ENCODE data around the gene YWHAH. TPM values are rescaled to one million over a fixed set of nuclear protein-coding genes. Genes with fewer than 3 reads are reported as not detected.
A peak's percentile ranks its signal among the peaks of the same experiment; 100 is the strongest.

Gene YWHAH
- total and polyA plus RNA-seq, 4 experiments from 2014 or later: 48.0 to 126 (median 78.2) TPM

- no peak overlapping the region for H3K4me3 ChIP-seq (ENCODE audit: low read length in 2 of 2)
- ChIA-PET CTCF (ENCODE audit: partially characterized antibody) (interaction anchor here (1.3 to 2.5 kb wide), 2 partner anchors 28 to 30 kb away, joined by 3 to 11 read pairs; no protein-coding TSS in a partner anchor), POLR2A (ENCODE audit: partially characterized antibody) (interaction anchor here (7.9 kb wide), 1 partner anchor 15 kb away, joined by 87 read pairs; no protein-coding TSS in a partner anchor)
- Mint-ChIP-seq H3K27me3 (no peaks in the 10 kb centered on the region), H3K9me3 (no peaks in the 10 kb centered on the region), H3K27ac (peak overlapping the region in 6 of 7 donors; percentile 5 to 89 (median 56)), H3K4me3 (peak overlapping the region in 7 of 8 donors; percentile 14 to 70 (median 55)), H3K36me3 (peaks cover 0 to 2% of the 10 kb centered on the region in 2 donors), H3K4me1 (peaks cover 5 to 17% (median 11%) of the 10 kb centered on the region in 4 donors)
- H3K27me3 ChIP-seq (ENCODE audit: insufficient read depth, low read length): no peaks in the 10 kb centered on the region
- H3K36me3 ChIP-seq (ENCODE audit: insufficient read depth, low read length): no peaks in the 10 kb centered on the region
- H3K27ac ChIP-seq (ENCODE audit: low read depth, low read length): no peak overlapping the region
- intact Hi-C loops (cut with micrococcal nuclease): loop anchor here (10.0 kb wide), 1 partner anchor 447 kb away; the partner anchor contains the start of gene SFI1
- H3K9me3 ChIP-seq (ENCODE audit: control insufficient read depth in 1 of 2, low read length in 2 of 2): no peaks in the 10 kb centered on the region
- no peak for DNase-seq
- H3K4me1 ChIP-seq (ENCODE audit: insufficient read depth, low read length): peaks cover 27% of the 10 kb centered on the region
Measured at GRCh38 chr22:31942091-31942490, 2.2 kb upstream of the YWHAH start.

GRCh38 chr22:31943206-31943977 is 943 bp upstream of the YWHAH start:
- CTCF ChIA-PET (ENCODE audit: partially characterized antibody): interaction anchor here (0.9 to 2.5 kb wide), 2 partner anchors 27 to 278 kb away, joined by 3 to 11 read pairs; no protein-coding TSS in a partner anchor
- Mint-ChIP-seq H3K27ac (peak overlapping the region in 6 of 7 donors; percentile 94 to 98 (median 96)), H3K36me3 (peaks cover 9 to 12% of the 10 kb centered on the region in 2 donors), H3K4me3 (peak overlapping the region; percentile 91 to 97 (median 94)), H3K4me1 (peaks cover 10 to 25% (median 17%) of the 10 kb centered on the region in 4 donors), H3K9me3 (no peaks in the 10 kb centered on the region), H3K27me3 (no peaks in the 10 kb centered on the region)
- peaks cover 33% of the 10 kb centered on the region for H3K4me1 ChIP-seq (ENCODE audit: insufficient read depth, low read length)
- H3K36me3 ChIP-seq (ENCODE audit: insufficient read depth, low read length): peaks cover 8% of the 10 kb centered on the region
- H3K9me3 ChIP-seq (ENCODE audit: control insufficient read depth in 1 of 2, low read length in 2 of 2): no peaks in the 10 kb centered on the region
- DNase-seq: no peak
- H3K27ac ChIP-seq (ENCODE audit: low read depth, low read length): peak overlapping the region; percentile 77
- intact Hi-C loops (cut with micrococcal nuclease): loop anchor here (10.0 kb wide), 1 partner anchor 449 kb away; the partner anchor contains the start of gene SFI1
- H3K4me3 ChIP-seq (ENCODE audit: low read length in 2 of 2): peak overlapping the region in 1 of 2 donors; percentile 67
- POLR2A ChIA-PET (ENCODE audit: partially characterized antibody): interaction anchor here (0.8 to 7.9 kb wide), 2 partner anchors 13 to 858 kb away, joined by 3 to 87 read pairs; no protein-coding TSS in a partner anchor
- no peaks in the 10 kb centered on the region for H3K27me3 ChIP-seq (ENCODE audit: insufficient read depth, low read length)

GRCh38 chr22:31944700-31945442 is 536 bp downstream of the YWHAH start:
- H3K27me3 ChIP-seq (ENCODE audit: insufficient read depth, low read length): no peaks in the 10 kb centered on the region
- H3K4me3 ChIP-seq (ENCODE audit: low read length in 2 of 2): peak overlapping the region; percentile 55 to 67
- Mint-ChIP-seq H3K4me3 (peak overlapping the region; percentile 13 to 94 (median 61)), H3K36me3 (peaks cover 9 to 19% of the 10 kb centered on the region in 2 donors), H3K4me1 (peaks cover 10 to 25% (median 17%) of the 10 kb centered on the region in 4 donors), H3K9me3 (no peaks in the 10 kb centered on the region), H3K27ac (peak overlapping the region in 2 of 7 donors; percentile 10 to 62), H3K27me3 (no peaks in the 10 kb centered on the region)
- peaks cover 13% of the 10 kb centered on the region for H3K36me3 ChIP-seq (ENCODE audit: insufficient read depth, low read length)
- peak in 3 of 5 donors; percentile 39 to 60 (median 55) for DNase-seq
- intact Hi-C loops (cut with micrococcal nuclease): loop anchor here (1.0 to 10.0 kb wide), 4 partner anchors 108 to 450 kb away; partner anchors contain the start of genes PISD, PRR14L and SFI1
- H3K27ac ChIP-seq (ENCODE audit: low read depth, low read length): peak overlapping the region; percentile 77
- peaks cover 37% of the 10 kb centered on the region for H3K4me1 ChIP-seq (ENCODE audit: insufficient read depth, low read length)
- CTCF ChIA-PET (ENCODE audit: partially characterized antibody): interaction anchor here (1.1 to 6.5 kb wide), 4 partner anchors 12 to 278 kb away, joined by 3 to 65 read pairs (median 33); no protein-coding TSS in a partner anchor
- POLR2A ChIA-PET (ENCODE audit: partially characterized antibody): interaction anchor here (1.0 to 7.9 kb wide), 7 partner anchors 8 to 283 kb away, joined by 4 to 87 read pairs (median 10); partner anchors contain the start of genes DEPDC5 and PISD
- no peaks in the 10 kb centered on the region for H3K9me3 ChIP-seq (ENCODE audit: control insufficient read depth in 1 of 2, low read length in 2 of 2)

DNA sequence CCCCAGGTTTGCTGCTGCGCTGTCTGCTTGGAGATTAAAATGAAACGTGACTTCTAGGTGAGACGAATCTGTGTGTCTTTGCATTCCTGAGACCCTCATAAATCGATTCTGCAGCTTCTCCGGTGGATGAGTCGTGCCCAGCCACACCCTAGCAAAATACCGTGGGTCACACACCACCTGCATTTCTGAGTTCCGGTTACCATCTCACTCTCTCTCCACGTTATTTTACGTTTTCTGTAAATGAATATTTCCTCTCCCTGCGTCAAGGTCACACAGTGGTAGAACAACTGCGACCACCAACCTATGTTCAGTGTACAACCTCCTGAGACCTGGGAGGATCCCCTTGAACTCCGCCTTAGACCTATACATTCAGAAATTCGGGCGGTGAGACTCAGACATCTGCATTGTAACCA is 1.1 kb downstream of the YWHAH start:
- Mint-ChIP-seq H3K36me3 (peaks cover 12 to 20% of the 10 kb centered on the region in 2 donors), H3K27me3 (no peaks in the 10 kb centered on the region), H3K9me3 (no peaks in the 10 kb centered on the region), H3K4me3 (no peak overlapping the region), H3K27ac (no peak overlapping the region), H3K4me1 (peaks cover 11 to 25% (median 19%) of the 10 kb centered on the region in 4 donors)
- H3K4me3 ChIP-seq (ENCODE audit: low read length in 2 of 2): peak overlapping the region; percentile 55 to 67
- CTCF ChIA-PET (ENCODE audit: partially characterized antibody): interaction anchor here (1.1 to 6.5 kb wide), 5 partner anchors 8 to 279 kb away, joined by 3 to 65 read pairs (median 20); no protein-coding TSS in a partner anchor
- no peaks in the 10 kb centered on the region for H3K9me3 ChIP-seq (ENCODE audit: control insufficient read depth in 1 of 2, low read length in 2 of 2)
- H3K27ac ChIP-seq (ENCODE audit: low read depth, low read length): peak overlapping the region; percentile 77
- no peaks in the 10 kb centered on the region for H3K27me3 ChIP-seq (ENCODE audit: insufficient read depth, low read length)
- H3K4me1 ChIP-seq (ENCODE audit: insufficient read depth, low read length): peaks cover 41% of the 10 kb centered on the region
- DNase-seq: peak in 1 of 5 donors; percentile 22
- peaks cover 13% of the 10 kb centered on the region for H3K36me3 ChIP-seq (ENCODE audit: insufficient read depth, low read length)
- POLR2A ChIA-PET (ENCODE audit: partially characterized antibody): interaction anchor here (1.4 to 7.9 kb wide), 6 partner anchors 11 to 283 kb away, joined by 5 to 87 read pairs (median 12); partner anchors contain the start of genes DEPDC5 and PISD
- intact Hi-C loops (cut with micrococcal nuclease): loop anchor here (5.0 to 10.0 kb wide), 2 partner anchors 108 to 451 kb away; partner anchors contain the start of gene SFI1

- H3K36me3 ChIP-seq (ENCODE audit: insufficient read depth, low read length): peaks cover 13% of the 10 kb centered on the region
- Mint-ChIP-seq H3K27me3 (no peaks in the 10 kb centered on the region), H3K36me3 (peaks cover 15 to 25% of the 10 kb centered on the region in 2 donors), H3K4me1 (peaks cover 13 to 32% (median 23%) of the 10 kb centered on the region in 4 donors), H3K4me3 (no peak overlapping the region), H3K27ac (no peak overlapping the region), H3K9me3 (no peaks in the 10 kb centered on the region)
- peak overlapping the region; percentile 77 for H3K27ac ChIP-seq (ENCODE audit: low read depth, low read length)
- POLR2A ChIA-PET (ENCODE audit: partially characterized antibody): interaction anchor here (1.4 to 7.9 kb wide), 6 partner anchors 11 to 284 kb away, joined by 5 to 87 read pairs (median 12); partner anchors contain the start of genes DEPDC5 and PISD
- intact Hi-C loops (cut with micrococcal nuclease): loop anchor here (5.0 to 10.0 kb wide), 2 partner anchors 109 to 451 kb away; partner anchors contain the start of gene SFI1
- no peak for DNase-seq
- H3K9me3 ChIP-seq (ENCODE audit: control insufficient read depth in 1 of 2, low read length in 2 of 2): no peaks in the 10 kb centered on the region
- H3K4me1 ChIP-seq (ENCODE audit: insufficient read depth, low read length): peaks cover 48% of the 10 kb centered on the region
- H3K27me3 ChIP-seq (ENCODE audit: insufficient read depth, low read length): no peaks in the 10 kb centered on the region
- CTCF ChIA-PET (ENCODE audit: partially characterized antibody): interaction anchor here (0.8 to 6.5 kb wide), 9 partner anchors 9 to 284 kb away, joined by 3 to 65 read pairs (median 4); partner anchors contain the start of gene PISD
- peak overlapping the region in 1 of 2 donors; percentile 67 for H3K4me3 ChIP-seq (ENCODE audit: low read length in 2 of 2)
Measured at GRCh38 chr22:31945971-31946680, 1.8 kb downstream of the YWHAH start.

GRCh38 chr22:31947296-31947695 is 3.0 kb downstream of the YWHAH start:
- intact Hi-C loops (cut with micrococcal nuclease): loop anchor here (1.0 to 10.0 kb wide), 6 partner anchors 23 to 452 kb away; partner anchors contain the start of gene SFI1
- peaks cover 15 to 27% of the 10 kb centered on the region in 2 donors for H3K36me3 Mint-ChIP-seq
- peaks cover 13% of the 10 kb centered on the region for H3K36me3 ChIP-seq (ENCODE audit: insufficient read depth, low read length)
- no peaks in the 10 kb centered on the region for H3K27me3 ChIP-seq (ENCODE audit: insufficient read depth, low read length)
- H3K27me3 Mint-ChIP-seq: no peaks in the 10 kb centered on the region
- H3K4me3 ChIP-seq (ENCODE audit: low read length in 2 of 2): no peak overlapping the region
- POLR2A ChIA-PET (ENCODE audit: partially characterized antibody): interaction anchor here (0.6 to 7.9 kb wide), 5 partner anchors 10 to 285 kb away, joined by 3 to 87 read pairs (median 10); partner anchors contain the start of genes DEPDC5 and PISD
- peak overlapping the region in 6 of 8 donors; percentile 2 to 78 (median 49) for H3K4me3 Mint-ChIP-seq
- H3K4me1 ChIP-seq (ENCODE audit: insufficient read depth, low read length): peaks cover 58% of the 10 kb centered on the region
- DNase-seq: peak in 4 of 5 donors; percentile 52 to 64 (median 59)
- H3K9me3 Mint-ChIP-seq: no peaks in the 10 kb centered on the region
- peaks cover 25 to 38% (median 32%) of the 10 kb centered on the region in 4 donors for H3K4me1 Mint-ChIP-seq
- H3K9me3 ChIP-seq (ENCODE audit: control insufficient read depth in 1 of 2, low read length in 2 of 2): no peaks in the 10 kb centered on the region
- H3K27ac ChIP-seq (ENCODE audit: low read depth, low read length): peak overlapping the region; percentile 29
- H3K27ac Mint-ChIP-seq: peak overlapping the region in 6 of 7 donors; percentile 77 to 95 (median 84)
- CTCF ChIA-PET (ENCODE audit: partially characterized antibody): interaction anchor here (0.6 to 6.5 kb wide), 8 partner anchors 9 to 769 kb away, joined by 3 to 65 read pairs (median 4); partner anchors contain the start of gene PISD

Measured in CD4-positive, alpha-beta memory T cell (primary cell).